Measurements from ENCODE around the gene DNAAF5. TPM values are rescaled to one million over a fixed set of nuclear protein-coding genes. Genes with fewer than 3 reads are reported as not detected.

The DNAAF5 gene
- total and polyA plus RNA-seq, 2 of the 4 experiments (the other 2 are of a cell fraction), result 12.4 to 32.6 TPM

DNA sequence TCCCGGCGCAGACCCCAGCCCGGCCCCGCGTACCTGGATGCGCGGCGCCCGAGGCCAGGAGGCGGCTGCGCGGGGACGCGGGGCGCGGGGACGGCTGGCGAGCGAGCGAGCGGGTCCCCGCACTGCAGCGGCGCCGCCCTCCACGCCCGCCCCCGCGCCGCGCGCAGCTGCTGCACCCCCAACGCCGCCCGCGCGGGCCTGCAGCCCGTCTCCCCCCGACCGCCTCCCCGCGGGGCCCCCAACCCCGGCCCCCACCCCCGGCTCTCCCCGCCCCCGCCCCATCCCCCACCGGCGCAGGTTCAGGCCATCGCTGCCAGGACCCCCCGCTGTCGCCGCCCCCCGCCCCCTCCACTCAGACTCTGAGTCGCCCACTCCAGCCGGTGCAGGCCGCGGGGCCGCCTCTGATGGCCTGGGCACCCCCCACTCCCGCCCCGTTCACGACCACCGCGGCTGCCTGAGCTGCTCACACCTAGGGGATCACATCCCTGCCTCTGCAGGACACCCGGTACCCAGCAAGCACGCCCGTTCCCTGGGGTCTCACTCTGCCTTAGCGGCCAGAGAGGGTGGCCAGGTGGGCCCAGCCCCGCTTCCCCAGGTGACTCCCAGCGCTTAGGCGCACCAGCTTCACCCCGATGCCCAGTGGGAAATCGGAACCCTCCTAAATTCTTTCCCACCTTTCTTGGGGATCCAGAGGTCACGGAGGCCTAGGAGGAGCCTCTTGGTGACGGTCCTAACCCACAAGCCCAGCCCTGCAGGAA lies 13.9 kb upstream of the DNAAF5 start:
- no peak overlapping the region for H4K8ac ChIP-seq (ENCODE audit: low read depth in 2 of 2, low read length in 2 of 2)
- DNase-seq, result no peak
- H2AK9ac ChIP-seq (replicated peaks; ENCODE audit: low read depth, low read length, poor library complexity), result peak overlapping the region; percentile 76
- intact Hi-C loops (cut with micrococcal nuclease) (no loop called here), in situ Hi-C loops (cut with MboI; ENCODE audit: low sequenced_read_pairs) (no loop called here), dilution Hi-C loops (cut with HindIII; ENCODE audit: low sequenced_read_pairs, unreplicated experiment) (no loop called here)
- H3K18ac ChIP-seq (ENCODE audit: low read depth, low read length), result no peak overlapping the region
- ATAC-seq (ENCODE audit: low read depth), result peak; percentile 82
- peak overlapping the region; percentile 67 for H2AFZ ChIP-seq (replicated peaks; ENCODE audit: low read length, poor library complexity)
- H4K91ac ChIP-seq (ENCODE audit: insufficient read depth, low read depth, low read length), result no peak overlapping the region
- H4K20me1 ChIP-seq (ENCODE audit: insufficient read depth, low read length), result peaks cover 5% of the 10 kb centered on the region; the same call in 1 of the 2 replicates
- no peak overlapping the region for H2BK20ac ChIP-seq (ENCODE audit: low read depth, low read length)
- peak overlapping the region; percentile 52 for H3K4me3 ChIP-seq (ENCODE audit: insufficient read depth, low read depth, low read length)
- no peaks in the 10 kb centered on the region for H3K79me1 ChIP-seq (ENCODE audit: low read depth in 1 of 2, low read length in 2 of 2)
- H3K9me1 ChIP-seq (ENCODE audit: insufficient read depth, low read length), result no peaks in the 10 kb centered on the region; the same call in 1 of the 2 replicates
- POLR2A ChIA-PET (ENCODE audit: unreplicated experiment), result no interaction called here
- BruUV-seq (replicated peaks), result no TSS peak
- no peak overlapping the region for H3K4ac ChIP-seq (ENCODE audit: low read depth, low read length)
- CTCF ChIA-PET, result no interaction called here
- no peak overlapping the region for H2AK5ac ChIP-seq (ENCODE audit: low read depth, low read length)
- H3K27me3 ChIP-seq (ENCODE audit: control insufficient read depth, insufficient read depth, low read length), result peaks cover 4% of the 10 kb centered on the region; the same call in 1 of the 2 replicates
- no peak overlapping the region for H2BK15ac ChIP-seq (ENCODE audit: low read depth, low read length)
- peaks cover 3% of the 10 kb centered on the region; the same call in 1 of the 2 replicates for H3K4me1 ChIP-seq (ENCODE audit: control insufficient read depth, insufficient read depth, low read length)
- H3K14ac ChIP-seq (replicated peaks; ENCODE audit: low read depth, low read length), result no peak overlapping the region
- no peak overlapping the region for H2BK5ac ChIP-seq (ENCODE audit: low read depth, low read length, poor library complexity, severe bottlenecking)
- no peak overlapping the region for H3K23ac ChIP-seq (ENCODE audit: low read depth, low read length)
- H3K56ac ChIP-seq (ENCODE audit: extremely low read depth, insufficient read depth, low read length), result no peak overlapping the region
- no peak overlapping the region for H2BK120ac ChIP-seq (ENCODE audit: low read depth, low read length)
- no peak overlapping the region; the same call in 1 of the 2 replicates for H4K5ac ChIP-seq (ENCODE audit: low read depth, low read length)
- no peak overlapping the region; the same call in 1 of the 2 replicates for H3K4me2 ChIP-seq (ENCODE audit: low read depth, low read length)
- no peak overlapping the region for H3K9ac ChIP-seq (ENCODE audit: low read depth, low read length)
- 0 out of 2 replicates have a peak, but pooled peaks cover 1% of the 10 kb centered on the region for H3K36me3 ChIP-seq (ENCODE audit: control insufficient read depth, insufficient read depth, low read length)
- no peak overlapping the region for H3K27ac ChIP-seq (ENCODE audit: insufficient read depth, low read length)
- TF ChIP-seq MAZ (IDR thresholded peaks at IDR 0.05; ENCODE audit: borderline replicate concordance, low read depth, low read length) (no peak), MAFK (IDR thresholded peaks at IDR 0.05; ENCODE audit: low read depth, low read length) (no peak), BHLHE40 (IDR thresholded peaks at IDR 0.05; ENCODE audit: low read depth, low read length) (no peak), POLR2A (IDR thresholded peaks at IDR 0.05; ENCODE audit: low read depth, low read length) (no peak), CEBPB (IDR thresholded peaks at IDR 0.05; ENCODE audit: low read depth, low read length) (no peak), CHD1 (IDR thresholded peaks at IDR 0.05; ENCODE audit: low read depth, low read length) (no peak), MXI1 (IDR thresholded peaks at IDR 0.05; ENCODE audit: borderline replicate concordance, low read depth, low read length) (no peak)
- 5% methylated on average over 15 of the region's 74 CpGs; no CpG with 5 or more reads in 1 of the 2 experiments for WGBS, 2 experiments (ENCODE audit: extremely low coverage in 2 of 2, insufficient read length in 1 of 2)
- H3K9me3 ChIP-seq (ENCODE audit: control insufficient read depth, insufficient read depth, low read length), result no peaks in the 10 kb centered on the region
